LHCN-M2 (cell line): ENCODE data around the gene ITPRIP. TPM values are rescaled to one million over a fixed set of nuclear protein-coding genes. Genes with fewer than 3 reads are reported as not detected.

Experiments used
- DNase-seq: peaks from one replicate; pipeline ENCODE4 v3.0.0-alpha.2; 2012; ENCODE audit warnings: low read depth
- total RNA-seq: library from RNA; depleted of rRNA; stranded (reverse); fragments of >200 nt; gene quantifications from 2 replicates; pipeline ENCODE4 v1.2.3, GENCODE V29; 2014

The ITPRIP gene
- total RNA-seq, 1 experiment from 2014 or later: 20.0 TPM

- DNase-seq: no peak
Observed at GRCh38 chr10:104326991-104327610, 11.2 kb downstream of the ITPRIP start.

GRCh38 chr10:104325436-104326435 is 12.5 kb downstream of the ITPRIP start:
- DNase-seq: no peak

GRCh38 chr10:104324931-104325330 is 13.3 kb downstream of the ITPRIP start:
- DNase-seq: no peak

- DNase-seq: no peak
Observed at GRCh38 chr10:104324221-104324686, 14.0 kb downstream of the ITPRIP start.

GRCh38 chr10:104323760-104324201 is 14.5 kb downstream of the ITPRIP start:
- no peak for DNase-seq

- no peak for DNase-seq
Observed at GRCh38 chr10:104323085-104323484, 15.2 kb downstream of the ITPRIP start.

- DNase-seq: no peak
Observed at GRCh38 chr10:104322416-104322782, 15.9 kb downstream of the ITPRIP start.

GRCh38 chr10:104321725-104322415 is 16.4 kb downstream of the ITPRIP start:
- DNase-seq: no peak

- DNase-seq: no peak
Observed at GRCh38 chr10:104321226-104321625, 17.0 kb downstream of the ITPRIP start.

GRCh38 chr10:104318810-104319741 is 19.2 kb downstream of the ITPRIP start:
- peak; percentile 88 for DNase-seq

- DNase-seq: no peak
Observed at GRCh38 chr10:104318326-104318725, 19.9 kb downstream of the ITPRIP start.

- no peak for DNase-seq
Observed at GRCh38 chr10:104317726-104318299, 20.5 kb downstream of the ITPRIP start.

- peak; percentile 95 for DNase-seq
Observed at GRCh38 chr10:104317269-104317710, 21.0 kb downstream of the ITPRIP start.

- DNase-seq: no peak
Observed at GRCh38 chr10:104316321-104317099, 21.8 kb downstream of the ITPRIP start.

GRCh38 chr10:104315486-104315921 is 22.8 kb downstream of the ITPRIP start:
- no peak for DNase-seq

- DNase-seq: no peak
Observed at GRCh38 chr10:104314591-104315485, 23.4 kb downstream of the ITPRIP start.

- DNase-seq: no peak
Observed at GRCh38 chr10:104311184-104311720, 27.0 kb downstream of the ITPRIP start.
